Stimulated activated CD8-positive, alpha-beta memory T cell treated with anti-CD3 and anti-CD28 coated beads, Interleukin-7, amount 100 ng/mL, for 4 hours (primary cell): ENCODE measurements around the gene EFNA5.
"Not testable (repeated sequence)": the region's sequence is repeated elsewhere in the genome, so short reads cannot be mapped to it uniquely, and the experiment has no call there.

ENCODE experiments used
- DNase-seq, 2 donors: peaks; one replicate each; pipeline ENCODE4 v3.0.0-alpha.2; 2020; ENCODE audit warnings: low read depth in 2 of 2

The EFNA5 gene

DNA sequence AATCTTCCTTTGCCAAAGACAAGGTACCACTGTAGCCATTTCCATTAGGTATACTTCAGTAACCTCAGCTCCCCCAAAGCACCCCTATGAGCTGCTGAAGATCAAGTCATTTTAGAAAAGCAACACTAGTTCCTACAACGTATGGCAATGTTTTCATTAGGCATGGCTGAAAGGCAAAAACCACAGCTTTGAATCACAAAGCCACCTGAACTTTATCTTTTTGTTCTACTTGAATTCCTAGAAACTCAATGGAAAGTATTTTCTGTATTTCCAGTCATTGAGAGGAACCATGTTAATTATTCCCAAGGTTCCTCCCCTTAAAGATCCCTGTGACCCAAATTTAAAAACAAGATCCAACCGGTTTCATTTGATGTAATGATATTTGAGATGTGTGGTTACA, 152.1 kb downstream of the EFNA5 start:
- DNase-seq, result no peak

DNA sequence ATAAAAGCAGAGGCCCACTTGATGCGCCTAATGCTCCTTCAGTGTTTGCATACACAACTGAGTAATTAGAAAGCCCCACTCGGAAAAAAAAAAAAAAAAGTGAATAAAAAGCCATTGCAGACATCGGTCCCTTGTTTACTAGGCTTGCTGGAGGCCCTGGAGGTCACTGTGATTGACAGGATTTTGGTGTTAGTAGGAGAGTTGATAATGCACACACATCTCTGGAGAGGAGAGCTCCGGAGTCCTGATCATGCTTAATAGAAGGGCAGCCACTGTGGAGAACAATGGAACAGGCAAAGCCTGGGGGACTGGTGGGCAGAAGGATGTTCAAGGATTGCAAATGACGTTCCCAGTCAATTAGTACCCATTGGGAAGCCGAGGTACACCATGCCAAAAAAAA, 152.5 kb downstream of the EFNA5 start:
- DNase-seq, result no peak

DNA sequence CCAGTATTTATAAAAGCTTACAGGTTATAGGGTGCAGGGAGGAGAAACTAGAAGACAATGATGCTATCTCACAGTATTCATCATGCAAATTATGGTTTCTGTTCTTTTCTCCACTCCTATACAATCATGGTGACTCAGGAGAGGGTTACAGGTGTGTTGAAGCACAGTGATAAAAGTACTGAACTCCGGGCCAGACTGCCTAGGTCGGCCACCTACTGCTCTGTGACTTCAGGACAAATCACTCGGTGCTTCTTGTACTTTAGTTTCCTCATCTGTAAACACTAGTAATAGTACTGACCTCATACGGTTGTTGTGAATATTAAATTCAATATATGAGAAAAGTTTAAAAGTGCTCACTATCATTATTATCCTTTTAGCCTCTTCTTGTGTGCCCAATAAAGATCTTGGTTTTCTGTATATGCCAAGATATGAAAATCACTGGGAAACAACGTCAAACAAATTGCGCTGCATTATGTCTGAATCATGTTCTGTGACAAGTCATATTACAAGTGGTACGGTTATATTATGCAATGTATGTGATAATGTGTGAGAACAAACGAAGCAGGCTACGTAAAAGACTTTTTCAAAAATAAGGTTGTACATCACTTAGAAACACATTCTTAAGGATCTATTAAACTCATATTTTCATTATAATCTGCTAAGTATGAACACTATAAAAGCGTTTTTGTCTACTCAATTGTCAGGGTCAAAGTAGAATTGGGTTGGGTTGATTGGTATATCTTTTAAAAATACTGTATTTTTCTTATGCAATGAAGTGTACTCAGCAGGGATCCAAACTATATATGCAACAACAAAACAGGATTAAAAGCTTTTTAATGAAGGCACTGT, 153.3 kb downstream of the EFNA5 start:
- DNase-seq, result no peak

- DNase-seq, result no peak
Measured at GRCh38 chr5:107516452-107517184, 154.1 kb downstream of the EFNA5 start.

DNA sequence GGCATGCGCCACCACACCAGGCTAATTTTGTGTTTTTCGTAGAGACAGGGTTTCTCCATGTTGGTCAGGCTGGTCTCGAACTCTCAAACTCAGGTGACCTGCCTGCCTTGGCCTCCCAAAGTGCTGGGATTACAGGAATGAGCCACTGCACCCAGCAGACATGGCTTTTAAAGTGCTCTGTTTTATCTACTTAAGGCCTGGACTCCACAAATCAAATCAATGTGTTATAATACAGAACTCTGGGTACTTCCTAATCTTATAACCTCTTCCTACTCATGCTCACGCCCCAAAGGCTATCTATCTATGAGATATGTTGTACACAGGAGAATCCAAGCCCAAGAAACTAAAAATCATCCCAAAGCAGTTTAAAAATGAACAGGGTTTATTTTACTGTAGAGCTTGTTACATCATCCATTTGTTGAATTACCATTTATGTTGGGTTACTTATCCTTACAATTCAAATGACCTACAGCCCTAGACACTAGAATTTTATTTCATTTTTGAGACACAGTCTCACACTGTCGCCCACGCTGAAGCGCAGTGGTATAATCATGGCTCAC, 155.1 kb downstream of the EFNA5 start:
- no peak for DNase-seq

DNA sequence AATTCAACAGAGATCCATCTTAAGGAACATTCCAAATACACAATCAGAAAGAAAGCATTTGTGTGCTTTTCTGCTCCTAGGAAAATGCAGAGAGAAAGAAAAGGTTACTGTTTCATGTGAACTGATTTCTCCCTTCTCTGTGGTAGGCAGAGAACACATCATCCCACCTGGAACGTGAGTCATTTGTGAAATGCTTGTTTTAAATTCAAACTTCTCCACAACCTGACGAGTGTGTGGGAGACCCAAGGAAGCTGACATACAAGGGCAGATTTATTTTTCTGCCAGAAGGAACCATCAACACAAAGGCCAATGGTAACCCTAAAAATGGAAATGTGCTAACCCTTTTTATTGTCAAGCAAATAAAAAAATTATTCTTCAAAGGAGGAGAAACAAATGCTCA, 156.4 kb downstream of the EFNA5 start:
- no peak for DNase-seq

GRCh38 chr5:107513337-107514085, 157.2 kb downstream of the EFNA5 start:
- no peak for DNase-seq

DNA sequence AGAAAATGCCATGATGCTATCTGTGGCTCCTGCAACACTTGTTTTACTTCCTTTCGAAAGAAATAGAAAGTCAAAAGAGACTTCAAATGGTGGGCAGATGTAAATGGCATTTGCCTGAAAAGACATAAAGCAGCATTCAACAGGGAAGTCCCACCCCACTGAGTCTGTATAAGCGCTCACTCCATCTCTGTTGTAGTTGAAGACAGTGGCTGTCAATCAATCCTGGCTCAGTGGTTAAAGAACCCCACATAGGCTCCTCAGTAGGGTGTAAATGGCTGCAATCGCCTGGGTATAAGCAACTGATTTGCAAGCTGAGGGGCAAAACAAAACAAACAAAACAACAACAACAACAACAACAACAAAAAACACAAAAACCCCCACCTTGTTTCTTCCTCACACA, 158.7 kb downstream of the EFNA5 start:
- DNase-seq, result no peak

DNA sequence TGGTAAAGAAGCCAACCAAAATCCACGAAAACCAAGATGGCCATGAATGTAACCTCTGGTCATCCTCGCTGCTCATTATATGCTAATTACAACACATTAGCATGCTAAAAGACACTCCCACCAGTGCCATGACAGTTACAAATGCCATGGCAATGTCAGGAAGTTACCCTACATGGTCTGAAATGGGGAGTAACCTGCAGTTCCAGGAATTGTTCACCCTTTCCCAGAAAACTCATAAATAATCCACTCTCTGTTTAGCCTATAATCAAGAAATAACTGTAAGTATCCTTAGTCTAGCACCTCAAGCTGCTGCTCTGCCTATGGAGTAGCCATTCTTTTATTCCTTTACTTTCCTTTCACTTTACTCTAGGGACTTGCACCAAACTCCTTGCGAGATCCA, 160.6 kb downstream of the EFNA5 start:
- no peak for DNase-seq

DNA sequence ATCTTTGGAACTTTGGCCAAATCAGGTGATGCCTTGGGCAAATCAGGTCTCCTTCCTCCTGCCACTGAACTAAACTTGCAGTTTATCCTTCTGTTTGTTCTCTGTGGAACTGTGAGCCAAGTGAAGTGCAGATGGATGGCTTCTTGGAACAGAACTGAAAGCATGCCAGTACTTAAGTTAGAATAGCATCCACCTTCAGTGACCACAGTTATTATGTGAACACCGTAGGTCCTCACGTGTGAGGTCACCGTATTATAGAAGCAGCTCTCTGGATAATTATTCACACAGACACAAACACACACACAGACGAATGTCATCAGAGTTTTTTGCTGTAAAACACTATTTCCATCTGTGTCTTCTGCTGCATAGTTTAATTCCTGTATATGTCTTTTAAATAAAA, 162.6 kb downstream of the EFNA5 start:
- DNase-seq, result no peak

DNA sequence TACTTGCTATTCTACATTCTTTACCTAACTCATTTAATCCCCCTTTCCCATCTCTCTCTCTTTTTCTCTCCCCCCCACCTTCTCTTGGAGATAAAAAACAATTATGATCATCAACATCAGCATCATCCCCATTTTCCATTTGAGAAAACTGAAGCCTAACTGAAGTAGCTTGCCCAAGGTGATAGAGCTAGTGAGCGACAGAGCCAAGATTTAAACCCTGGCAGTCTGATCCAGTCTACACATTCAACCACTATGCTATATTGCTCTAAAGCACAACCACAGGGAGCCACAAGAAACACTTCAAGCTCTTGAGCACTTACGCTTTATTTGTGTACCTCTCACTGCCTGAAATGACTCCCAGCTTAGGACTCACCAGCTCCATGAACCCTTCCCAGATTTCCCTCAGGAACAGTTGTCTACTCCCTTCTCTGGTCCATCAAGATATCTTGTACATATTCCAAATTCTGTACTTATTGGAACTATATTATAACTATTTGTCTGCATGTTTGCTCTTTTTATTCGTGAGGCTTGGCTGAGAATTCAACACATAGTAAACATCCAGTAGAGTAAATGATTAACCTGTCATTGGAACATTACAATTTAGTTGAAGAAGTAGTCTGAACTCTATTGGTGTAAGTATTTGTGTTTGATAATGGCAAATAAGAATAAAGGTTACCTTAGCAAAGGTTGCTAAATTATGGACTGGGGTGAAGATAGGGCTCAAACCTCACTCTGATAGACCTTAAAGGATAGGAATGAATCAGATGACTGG, 164.8 kb downstream of the EFNA5 start:
- DNase-seq, result no peak

DNA sequence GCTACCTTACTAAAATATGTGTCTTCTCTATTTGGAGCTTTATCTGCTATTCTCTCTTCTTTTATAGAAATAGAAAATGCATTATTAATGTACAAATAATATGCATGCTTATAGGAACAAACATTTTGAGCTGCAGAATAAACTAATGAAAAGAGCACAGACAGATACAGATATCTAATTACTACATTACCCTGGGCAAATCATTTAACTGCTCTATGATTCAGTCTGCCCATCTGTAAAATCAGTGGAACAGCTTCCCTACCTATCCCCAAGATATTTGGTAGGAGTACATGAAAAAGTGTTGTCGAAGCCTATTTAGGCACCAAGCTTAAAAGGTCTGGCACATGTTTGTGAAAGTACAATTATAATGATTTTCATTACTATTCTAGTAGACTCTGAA, 166.3 kb downstream of the EFNA5 start:
- no peak for DNase-seq

DNA sequence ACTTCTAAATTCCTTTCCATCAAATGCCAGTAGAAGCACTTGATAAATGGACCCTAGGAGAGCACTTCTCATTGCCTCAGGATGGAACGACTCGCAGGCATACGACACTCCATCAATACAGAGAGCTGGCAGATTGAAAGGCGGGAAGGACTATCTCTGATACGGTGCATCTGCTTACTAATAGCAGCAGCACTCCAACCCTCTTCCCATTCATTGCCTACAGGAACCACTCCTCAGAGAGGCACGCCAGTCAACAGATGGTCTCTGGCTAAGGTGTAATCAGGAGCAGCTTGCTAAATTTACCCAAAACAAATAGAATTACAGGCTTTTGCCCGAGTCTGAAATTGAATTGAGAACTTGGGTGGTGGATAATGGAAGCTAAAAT, 168.1 kb downstream of the EFNA5 start:
- DNase-seq, result no peak

DNA sequence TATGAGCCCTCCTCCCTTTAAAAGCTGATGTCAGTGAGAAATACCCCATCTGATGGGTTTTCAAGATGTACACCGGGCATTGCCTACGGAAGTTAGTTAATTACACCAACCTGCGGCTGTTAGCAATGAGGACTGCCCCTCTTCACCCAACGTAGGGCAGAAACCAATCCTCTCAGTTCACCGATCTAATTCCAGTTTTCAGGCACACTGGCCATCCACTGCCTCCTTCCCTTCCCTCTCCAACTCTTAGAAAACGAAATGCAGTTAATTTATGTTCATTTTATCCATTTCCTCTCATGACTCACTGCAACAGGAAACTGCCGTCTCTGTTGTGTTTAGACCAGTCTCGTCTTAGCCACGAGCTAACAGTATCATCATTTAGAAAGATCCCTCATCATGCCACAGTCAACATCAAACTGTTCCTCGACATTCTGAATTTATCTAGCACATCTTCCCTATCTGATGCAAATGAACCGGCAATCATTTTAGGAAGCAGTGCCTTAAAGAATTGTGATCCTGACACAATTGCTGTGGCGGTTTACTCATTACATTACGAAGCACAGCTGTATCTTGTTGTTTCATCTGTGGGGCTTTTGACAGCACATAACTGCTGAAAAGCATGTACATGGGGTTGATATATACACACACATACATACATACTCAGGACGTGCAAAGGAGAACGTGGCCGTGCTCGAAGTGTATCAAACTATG, 168.6 kb downstream of the EFNA5 start:
- DNase-seq, result no peak

DNA sequence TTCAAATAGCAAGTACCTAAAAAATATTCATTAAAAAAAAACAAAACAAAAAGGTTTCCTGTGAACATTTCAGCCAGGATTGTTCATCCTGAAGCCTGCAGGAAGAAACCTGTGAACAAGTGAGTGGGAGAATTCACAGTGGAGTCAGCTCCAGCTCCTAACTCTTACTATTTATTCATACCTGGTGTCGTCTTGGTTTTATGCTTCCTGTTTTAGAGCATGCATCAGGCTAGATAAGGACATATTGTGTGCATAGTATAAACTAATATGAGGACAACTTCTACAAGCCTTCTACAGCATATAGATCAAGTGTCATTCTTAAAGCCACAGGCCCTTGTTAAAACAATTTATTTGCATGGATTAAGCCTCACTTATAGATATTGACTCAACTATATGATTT, 169.9 kb downstream of the EFNA5 start:
- DNase-seq, result no peak

DNA sequence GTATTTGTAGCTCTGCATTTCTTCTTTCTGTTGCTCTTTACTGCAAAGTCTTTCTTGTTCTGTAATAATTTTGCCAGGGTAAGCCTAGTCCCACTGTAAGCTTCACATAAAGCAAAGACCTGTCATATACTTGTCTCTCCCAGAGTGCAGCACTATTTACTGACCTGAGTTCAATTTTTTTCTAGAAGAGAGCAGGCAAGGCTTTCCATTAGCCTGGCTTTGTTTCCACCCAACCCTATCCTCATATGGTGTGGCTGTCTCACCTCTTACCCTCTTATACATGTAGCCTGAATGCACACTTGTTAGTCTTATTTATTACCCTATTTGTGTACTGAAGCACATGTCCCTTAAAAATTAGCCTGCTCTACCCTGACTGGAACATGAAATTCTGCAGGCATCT, 170.4 kb downstream of the EFNA5 start:
- no peak for DNase-seq

- DNase-seq, result no peak
Measured at GRCh38 chr5:107499776-107500175, 171.0 kb downstream of the EFNA5 start.

DNA sequence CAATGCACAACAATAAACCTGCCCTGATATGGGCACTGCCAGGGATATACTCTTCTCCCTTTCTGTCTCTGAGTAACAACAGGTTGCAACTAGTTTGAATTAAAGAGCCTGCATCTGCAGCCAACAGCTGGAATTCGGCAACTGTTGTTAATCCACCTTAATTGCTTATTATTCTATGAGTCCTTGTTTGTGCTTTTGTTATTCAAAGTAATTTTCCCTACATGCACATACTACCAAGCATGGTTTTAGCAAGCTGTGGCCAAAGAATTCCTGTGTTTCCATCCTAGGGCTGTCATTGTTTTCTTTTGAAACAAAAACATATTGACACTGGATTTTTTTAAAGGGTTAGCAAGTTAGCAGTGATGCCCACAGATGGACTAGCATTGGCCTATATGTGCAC, 171.5 kb downstream of the EFNA5 start:
- no peak for DNase-seq

- no peak for DNase-seq
Measured at GRCh38 chr5:107496466-107496865, 174.3 kb downstream of the EFNA5 start.

- not testable (repeated sequence) for DNase-seq
Measured at GRCh38 chr5:107494129-107494528, 176.6 kb downstream of the EFNA5 start.

GRCh38 chr5:107487056-107487542, 183.6 kb downstream of the EFNA5 start:
- DNase-seq, result no peak
